ENCODE data around the gene B4GALT5.
"Not testable (repeated sequence)": the region's sequence is repeated elsewhere in the genome, so short reads cannot be mapped to it uniquely, and the experiment has no call there.

GRCh38 chr20:49721326-49721725 lies 7.6 kb upstream of the B4GALT5 start:
- TF ChIP-seq, protein P1, sequence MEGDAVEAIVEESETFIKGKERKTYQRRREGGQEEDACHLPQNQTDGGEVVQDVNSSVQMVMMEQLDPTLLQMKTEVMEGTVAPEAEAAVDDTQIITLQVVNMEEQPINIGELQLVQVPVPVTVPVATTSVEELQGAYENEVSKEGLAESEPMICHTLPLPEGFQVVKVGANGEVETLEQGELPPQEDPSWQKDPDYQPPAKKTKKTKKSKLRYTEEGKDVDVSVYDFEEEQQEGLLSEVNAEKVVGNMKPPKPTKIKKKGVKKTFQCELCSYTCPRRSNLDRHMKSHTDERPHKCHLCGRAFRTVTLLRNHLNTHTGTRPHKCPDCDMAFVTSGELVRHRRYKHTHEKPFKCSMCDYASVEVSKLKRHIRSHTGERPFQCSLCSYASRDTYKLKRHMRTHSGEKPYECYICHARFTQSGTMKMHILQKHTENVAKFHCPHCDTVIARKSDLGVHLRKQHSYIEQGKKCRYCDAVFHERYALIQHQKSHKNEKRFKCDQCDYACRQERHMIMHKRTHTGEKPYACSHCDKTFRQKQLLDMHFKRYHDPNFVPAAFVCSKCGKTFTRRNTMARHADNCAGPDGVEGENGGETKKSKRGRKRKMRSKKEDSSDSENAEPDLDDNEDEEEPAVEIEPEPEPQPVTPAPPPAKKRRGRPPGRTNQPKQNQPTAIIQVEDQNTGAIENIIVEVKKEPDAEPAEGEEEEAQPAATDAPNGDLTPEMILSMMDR (conservative IDR thresholded peaks at IDR 0.05; ENCODE audit: low read length): not testable (repeated sequence)
- TF ChIP-seq EZH2phosphoT487 (IDR thresholded peaks at IDR 0.05; ENCODE audit: borderline replicate concordance): not testable (repeated sequence)

Data from Loucy (cell line).